ENCODE data around the gene ACVR1.
"Not testable (repeated sequence)": the region's sequence is repeated elsewhere in the genome, so short reads cannot be mapped to it uniquely, and the experiment has no call there.

Gene ACVR1

GRCh38 chr2:157704653-157705052, 171.5 kb downstream of the ACVR1 start:
- H2BK120ac ChIP-seq (ENCODE audit: low read depth, low read length); H3K27ac ChIP-seq (replicated peaks; ENCODE audit: low read length); H3K4ac ChIP-seq (ENCODE audit: low read length); H3K4me3 ChIP-seq (ENCODE audit: low read length in 2 of 2); H3K4me1 ChIP-seq (ENCODE audit: control insufficient read depth in 2 of 2, insufficient read depth in 1 of 2, low read depth in 1 of 2, low read length in 2 of 2); H2BK5ac ChIP-seq (ENCODE audit: low read length); H3K9me3 ChIP-seq (replicated peaks in 1 of 2; ENCODE audit: control insufficient read depth in 2 of 2, insufficient read depth in 1 of 2, low read depth in 1 of 2, low read length in 2 of 2); H3K14ac ChIP-seq (ENCODE audit: low read length); H4K8ac ChIP-seq (ENCODE audit: low read depth, low read length); H3K18ac ChIP-seq (ENCODE audit: low read length); H3K9ac ChIP-seq (ENCODE audit: low read depth, low read length, poor library complexity); H3K23ac ChIP-seq (ENCODE audit: low read depth, low read length, poor library complexity); H3K36me3 ChIP-seq (replicated peaks in 1 of 2; ENCODE audit: control insufficient read depth in 2 of 2, insufficient read depth in 2 of 2, low read length in 2 of 2); H2BK15ac ChIP-seq (ENCODE audit: low read length); H2AFZ ChIP-seq (ENCODE audit: low read length); H4K91ac ChIP-seq (ENCODE audit: low read depth, low read length, poor library complexity); H2BK12ac ChIP-seq (ENCODE audit: low read length); H3K4me2 ChIP-seq (ENCODE audit: insufficient read depth, low read length, poor library complexity, severe bottlenecking); H2AK5ac ChIP-seq (ENCODE audit: low read depth, low read length); H3K79me1 ChIP-seq (ENCODE audit: low read depth, low read length); H3K27me3 ChIP-seq (ENCODE audit: control insufficient read depth in 3 of 3, insufficient read depth in 3 of 3, low read depth in 1 of 3, low read length in 3 of 3); DNase-seq (ENCODE audit: low spot score): not testable (repeated sequence)
- no CpG with 5 or more reads among the region's 5 CpGs for WGBS, 2 donors (ENCODE audit: extremely low coverage in 2 of 2, insufficient read length in 2 of 2, insufficient replicate concordance in 1 of 2)

DNA sequence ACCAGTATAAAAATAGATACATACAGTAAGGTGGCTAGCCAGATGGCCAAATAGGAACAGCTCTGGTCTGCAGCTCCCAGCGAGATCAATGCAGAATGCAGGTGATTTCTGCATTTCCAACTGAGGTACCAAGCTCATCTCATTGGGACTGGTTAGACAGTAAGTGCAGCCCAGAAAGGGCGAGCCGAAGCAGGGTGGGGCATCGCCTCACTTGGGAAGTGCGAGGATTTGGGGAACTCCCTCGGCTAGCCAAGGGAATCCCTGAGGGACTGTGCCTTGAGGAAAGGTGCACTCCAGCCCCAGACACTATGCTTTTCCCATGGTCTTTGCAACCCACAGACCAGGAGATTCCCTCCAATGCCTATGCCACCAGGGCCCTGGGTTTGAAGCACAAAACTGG, 172.0 kb downstream of the ACVR1 start:
- no CpG with 5 or more reads among the region's 6 CpGs for WGBS, 2 donors (ENCODE audit: extremely low coverage in 2 of 2, insufficient read length in 2 of 2, insufficient replicate concordance in 1 of 2)
- DNase-seq (ENCODE audit: low spot score); H3K18ac ChIP-seq (ENCODE audit: low read length); H4K91ac ChIP-seq (ENCODE audit: low read depth, low read length, poor library complexity); H2AFZ ChIP-seq (ENCODE audit: low read length); H3K4ac ChIP-seq (ENCODE audit: low read length); H2BK120ac ChIP-seq (ENCODE audit: low read depth, low read length); H3K9ac ChIP-seq (ENCODE audit: low read depth, low read length, poor library complexity); H3K36me3 ChIP-seq (replicated peaks in 1 of 2; ENCODE audit: control insufficient read depth in 2 of 2, insufficient read depth in 2 of 2, low read length in 2 of 2); H3K4me3 ChIP-seq (ENCODE audit: low read length in 2 of 2); H3K4me2 ChIP-seq (ENCODE audit: insufficient read depth, low read length, poor library complexity, severe bottlenecking); H3K27me3 ChIP-seq (ENCODE audit: control insufficient read depth in 3 of 3, insufficient read depth in 3 of 3, low read depth in 1 of 3, low read length in 3 of 3); H2BK5ac ChIP-seq (ENCODE audit: low read length); H3K23ac ChIP-seq (ENCODE audit: low read depth, low read length, poor library complexity); H2AK5ac ChIP-seq (ENCODE audit: low read depth, low read length); H4K8ac ChIP-seq (ENCODE audit: low read depth, low read length); H2BK15ac ChIP-seq (ENCODE audit: low read length); H3K27ac ChIP-seq (replicated peaks; ENCODE audit: low read length); H3K9me3 ChIP-seq (replicated peaks in 1 of 2; ENCODE audit: control insufficient read depth in 2 of 2, insufficient read depth in 1 of 2, low read depth in 1 of 2, low read length in 2 of 2); H3K14ac ChIP-seq (ENCODE audit: low read length); H2BK12ac ChIP-seq (ENCODE audit: low read length); H3K4me1 ChIP-seq (ENCODE audit: control insufficient read depth in 2 of 2, insufficient read depth in 1 of 2, low read depth in 1 of 2, low read length in 2 of 2); H3K79me1 ChIP-seq (ENCODE audit: low read depth, low read length): not testable (repeated sequence)

- Histone ChIP-seq H3K4me2 (ENCODE audit: insufficient read depth, low read length, poor library complexity, severe bottlenecking) (no peak overlapping the region), H3K9me3 (replicated peaks in 1 of 2; ENCODE audit: control insufficient read depth in 2 of 2, insufficient read depth in 1 of 2, low read depth in 1 of 2, low read length in 2 of 2) (no peaks in the 10 kb centered on the region), H4K91ac (ENCODE audit: low read depth, low read length, poor library complexity) (no peak overlapping the region), H2BK120ac (ENCODE audit: low read depth, low read length) (no peak overlapping the region), H3K79me1 (ENCODE audit: low read depth, low read length) (no peaks in the 10 kb centered on the region), H3K36me3 (replicated peaks in 1 of 2; ENCODE audit: control insufficient read depth in 2 of 2, insufficient read depth in 2 of 2, low read length in 2 of 2) (peaks cover 0 to 1% of the 10 kb centered on the region in 2 donors), H2BK15ac (ENCODE audit: low read length) (no peak overlapping the region), H3K27ac (replicated peaks; ENCODE audit: low read length) (no peak overlapping the region), H3K18ac (ENCODE audit: low read length) (no peak overlapping the region), H2BK12ac (ENCODE audit: low read length) (no peak overlapping the region), H3K4ac (ENCODE audit: low read length) (no peak overlapping the region), H2AFZ (ENCODE audit: low read length) (no peak overlapping the region), H3K9ac (ENCODE audit: low read depth, low read length, poor library complexity) (no peak overlapping the region), H3K14ac (ENCODE audit: low read length) (no peak overlapping the region), H3K27me3 (ENCODE audit: control insufficient read depth in 3 of 3, insufficient read depth in 3 of 3, low read depth in 1 of 3, low read length in 3 of 3) (no peaks in the 10 kb centered on the region), H3K23ac (ENCODE audit: low read depth, low read length, poor library complexity) (no peak overlapping the region), H3K4me1 (ENCODE audit: control insufficient read depth in 2 of 2, insufficient read depth in 1 of 2, low read depth in 1 of 2, low read length in 2 of 2) (peaks cover 0 to 3% of the 10 kb centered on the region in 2 donors), H3K4me3 (ENCODE audit: low read length in 2 of 2) (no peak overlapping the region), H4K8ac (ENCODE audit: low read depth, low read length) (no peak overlapping the region), H2AK5ac (ENCODE audit: low read depth, low read length) (no peak overlapping the region), H2BK5ac (ENCODE audit: low read length) (no peak overlapping the region)
- no CpG with 5 or more reads among the region's 1 CpG for WGBS, 2 donors (ENCODE audit: extremely low coverage in 2 of 2, insufficient read length in 2 of 2, insufficient replicate concordance in 1 of 2)
- DNase-seq (ENCODE audit: low spot score) = no peak
Measured at GRCh38 chr2:157699806-157700205, 176.3 kb downstream of the ACVR1 start.

GRCh38 chr2:157699009-157699408, 177.1 kb downstream of the ACVR1 start:
- no peak overlapping the region for H2BK5ac ChIP-seq (ENCODE audit: low read length)
- H3K14ac ChIP-seq (ENCODE audit: low read length) = no peak overlapping the region
- H3K23ac ChIP-seq (ENCODE audit: low read depth, low read length, poor library complexity) = peak overlapping the region; percentile 25
- H2BK15ac ChIP-seq (ENCODE audit: low read length) = no peak overlapping the region
- H3K4me3 ChIP-seq (ENCODE audit: low read length in 2 of 2) = peak overlapping the region in 1 of 2 donors; percentile 54
- H4K91ac ChIP-seq (ENCODE audit: low read depth, low read length, poor library complexity) = no peak overlapping the region
- H3K9ac ChIP-seq (ENCODE audit: low read depth, low read length, poor library complexity) = no peak overlapping the region
- H3K36me3 ChIP-seq (replicated peaks in 1 of 2; ENCODE audit: control insufficient read depth in 2 of 2, insufficient read depth in 2 of 2, low read length in 2 of 2) = peaks cover 0 to 1% of the 10 kb centered on the region in 2 donors
- no peak overlapping the region for H2AK5ac ChIP-seq (ENCODE audit: low read depth, low read length)
- no peak for DNase-seq (ENCODE audit: low spot score)
- peaks cover 0 to 2% of the 10 kb centered on the region in 2 donors for H3K4me1 ChIP-seq (ENCODE audit: control insufficient read depth in 2 of 2, insufficient read depth in 1 of 2, low read depth in 1 of 2, low read length in 2 of 2)
- no peaks in the 10 kb centered on the region for H3K27me3 ChIP-seq (ENCODE audit: control insufficient read depth in 3 of 3, insufficient read depth in 3 of 3, low read depth in 1 of 3, low read length in 3 of 3)
- no peak overlapping the region for H2BK12ac ChIP-seq (ENCODE audit: low read length)
- H3K18ac ChIP-seq (ENCODE audit: low read length) = no peak overlapping the region
- no peaks in the 10 kb centered on the region for H3K79me1 ChIP-seq (ENCODE audit: low read depth, low read length)
- H3K4me2 ChIP-seq (ENCODE audit: insufficient read depth, low read length, poor library complexity, severe bottlenecking) = no peak overlapping the region
- H3K9me3 ChIP-seq (replicated peaks in 1 of 2; ENCODE audit: control insufficient read depth in 2 of 2, insufficient read depth in 1 of 2, low read depth in 1 of 2, low read length in 2 of 2) = no peaks in the 10 kb centered on the region
- WGBS, 2 donors (ENCODE audit: extremely low coverage in 2 of 2, insufficient read length in 2 of 2, insufficient replicate concordance in 1 of 2) = no CpG with 5 or more reads among the region's 3 CpGs
- H4K8ac ChIP-seq (ENCODE audit: low read depth, low read length) = no peak overlapping the region
- no peak overlapping the region for H3K27ac ChIP-seq (replicated peaks; ENCODE audit: low read length)
- H2BK120ac ChIP-seq (ENCODE audit: low read depth, low read length) = no peak overlapping the region
- H2AFZ ChIP-seq (ENCODE audit: low read length) = no peak overlapping the region
- H3K4ac ChIP-seq (ENCODE audit: low read length) = no peak overlapping the region
